ENCODE measurements around the gene ZDHHC16.

GRCh38 chr10:97400665-97401454 lies 45.1 kb upstream of the ZDHHC16 start, which contains the start of gene RRP12:
- TF ChIP-seq, protein P1, sequence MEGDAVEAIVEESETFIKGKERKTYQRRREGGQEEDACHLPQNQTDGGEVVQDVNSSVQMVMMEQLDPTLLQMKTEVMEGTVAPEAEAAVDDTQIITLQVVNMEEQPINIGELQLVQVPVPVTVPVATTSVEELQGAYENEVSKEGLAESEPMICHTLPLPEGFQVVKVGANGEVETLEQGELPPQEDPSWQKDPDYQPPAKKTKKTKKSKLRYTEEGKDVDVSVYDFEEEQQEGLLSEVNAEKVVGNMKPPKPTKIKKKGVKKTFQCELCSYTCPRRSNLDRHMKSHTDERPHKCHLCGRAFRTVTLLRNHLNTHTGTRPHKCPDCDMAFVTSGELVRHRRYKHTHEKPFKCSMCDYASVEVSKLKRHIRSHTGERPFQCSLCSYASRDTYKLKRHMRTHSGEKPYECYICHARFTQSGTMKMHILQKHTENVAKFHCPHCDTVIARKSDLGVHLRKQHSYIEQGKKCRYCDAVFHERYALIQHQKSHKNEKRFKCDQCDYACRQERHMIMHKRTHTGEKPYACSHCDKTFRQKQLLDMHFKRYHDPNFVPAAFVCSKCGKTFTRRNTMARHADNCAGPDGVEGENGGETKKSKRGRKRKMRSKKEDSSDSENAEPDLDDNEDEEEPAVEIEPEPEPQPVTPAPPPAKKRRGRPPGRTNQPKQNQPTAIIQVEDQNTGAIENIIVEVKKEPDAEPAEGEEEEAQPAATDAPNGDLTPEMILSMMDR (IDR thresholded peaks at IDR 0.05; ENCODE audit: low read depth, low read length, missing input control), result no peak
- TF ChIP-seq, protein P2, sequence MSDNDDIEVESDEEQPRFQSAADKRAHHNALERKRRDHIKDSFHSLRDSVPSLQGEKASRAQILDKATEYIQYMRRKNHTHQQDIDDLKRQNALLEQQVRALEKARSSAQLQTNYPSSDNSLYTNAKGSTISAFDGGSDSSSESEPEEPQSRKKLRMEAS (IDR thresholded peaks at IDR 0.05), result peak; percentile 99

Measured in liver (tissue), 2 donors.